ENCODE results near the gene PER2. TPM values are rescaled to one million over a fixed set of nuclear protein-coding genes. Genes with fewer than 3 reads are reported as not detected.

Gene PER2
- total and polyA plus RNA-seq, 9 of the 15 experiments (the other 6 are each of a cell fraction or from before 2014, with no cell fraction given) = 1.1 to 10.3 (median 2.9) TPM

- TF ChIP-seq ZSCAN32 (CRISPR knock-in tag; IDR thresholded peaks at IDR 0.05) = no peak
- peak in 1 of 2 experiments; percentile 57; a peak in 1 of 3 replicates for TF ChIP-seq CBX3 (IDR thresholded peaks at IDR 0.05; ENCODE audit: borderline replicate concordance in 1 of 2, low read length in 2 of 2)
- no peak for TF ChIP-seq MLX (CRISPR knock-in tag; conservative IDR thresholded peaks at IDR 0.05)
- TF ChIP-seq CBX1 (IDR thresholded peaks at IDR 0.05; ENCODE audit: low read depth) = 0 out of 2 replicates have a peak, but pooled peaks have one; percentile 59
- TF ChIP-seq ZNF764 (CRISPR knock-in tag; IDR thresholded peaks at IDR 0.05; ENCODE audit: low read depth) = no peak
- TF ChIP-seq NFYB (IDR thresholded peaks at IDR 0.05; ENCODE audit: extremely low read depth, insufficient read length) = no peak
- peak in 1 of 2 experiments; percentile 93 for TF ChIP-seq AFF1 (IDR thresholded peaks at IDR 0.05; ENCODE audit: low read depth in 1 of 2, partially characterized antibody in 2 of 2)
- TF ChIP-seq KDM1A (IDR thresholded peaks at IDR 0.05) = no peak
- TF ChIP-seq PCBP1 (IDR thresholded peaks at IDR 0.05; ENCODE audit: low read depth, low read length, poor library complexity, severe bottlenecking) = no peak
- TF ChIP-seq ZNF592 (IDR thresholded peaks at IDR 0.05) = peak; percentile 86
- no peak for TF ChIP-seq ZNF589 (CRISPR knock-in tag; IDR thresholded peaks at IDR 0.05; ENCODE audit: low read depth)
- no peak for TF ChIP-seq SMAD3 (CRISPR knock-in tag; conservative IDR thresholded peaks at IDR 0.05)
- TF ChIP-seq JUN (IDR thresholded peaks at IDR 0.05; ENCODE audit: borderline replicate concordance, low read depth, low read length) = no peak
- no peak; the same call in 1 of the 2 replicates for TF ChIP-seq JUN (CRISPR knock-in tag; IDR thresholded peaks at IDR 0.05; ENCODE audit: borderline replicate concordance)
- TF ChIP-seq ZNF23 (CRISPR knock-in tag; IDR thresholded peaks at IDR 0.05) = no peak
- no peak for TF ChIP-seq RFX7 (CRISPR knock-in tag; IDR thresholded peaks at IDR 0.05)
Observed at GRCh38 chr2:238231251-238231793, 57.1 kb downstream of the PER2 start (continued).

All from K562 (cell line).